Measurements from ENCODE around the gene MAPK8IP1. TPM values are rescaled to one million over a fixed set of nuclear protein-coding genes. Genes with fewer than 3 reads are reported as not detected.
"Not testable (repeated sequence)": the region's sequence is repeated elsewhere in the genome, so short reads cannot be mapped to it uniquely, and the experiment has no call there.

The MAPK8IP1 gene
- total RNA-seq, 4 donors from 2014 or later: 4.6 to 6.5 (median 5.4) TPM

GRCh38 chr11:45901626-45902025, 16.2 kb downstream of the MAPK8IP1 start:
- TF ChIP-seq CTCF (IDR thresholded peaks at IDR 0.05): no peak
- no peak overlapping the region for H3K4me3 ChIP-seq (ENCODE audit: low read depth, poor library complexity, severe bottlenecking)
- intact Hi-C loops (cut with DNase I; ENCODE audit: low total_unique reads): no loop called here
- DNase-seq (ENCODE audit: low spot score in 2 of 2): no peak
- 25 to 69% methylated on average over 2 to 6 of the region's 6 CpGs for WGBS, 2 donors

DNA sequence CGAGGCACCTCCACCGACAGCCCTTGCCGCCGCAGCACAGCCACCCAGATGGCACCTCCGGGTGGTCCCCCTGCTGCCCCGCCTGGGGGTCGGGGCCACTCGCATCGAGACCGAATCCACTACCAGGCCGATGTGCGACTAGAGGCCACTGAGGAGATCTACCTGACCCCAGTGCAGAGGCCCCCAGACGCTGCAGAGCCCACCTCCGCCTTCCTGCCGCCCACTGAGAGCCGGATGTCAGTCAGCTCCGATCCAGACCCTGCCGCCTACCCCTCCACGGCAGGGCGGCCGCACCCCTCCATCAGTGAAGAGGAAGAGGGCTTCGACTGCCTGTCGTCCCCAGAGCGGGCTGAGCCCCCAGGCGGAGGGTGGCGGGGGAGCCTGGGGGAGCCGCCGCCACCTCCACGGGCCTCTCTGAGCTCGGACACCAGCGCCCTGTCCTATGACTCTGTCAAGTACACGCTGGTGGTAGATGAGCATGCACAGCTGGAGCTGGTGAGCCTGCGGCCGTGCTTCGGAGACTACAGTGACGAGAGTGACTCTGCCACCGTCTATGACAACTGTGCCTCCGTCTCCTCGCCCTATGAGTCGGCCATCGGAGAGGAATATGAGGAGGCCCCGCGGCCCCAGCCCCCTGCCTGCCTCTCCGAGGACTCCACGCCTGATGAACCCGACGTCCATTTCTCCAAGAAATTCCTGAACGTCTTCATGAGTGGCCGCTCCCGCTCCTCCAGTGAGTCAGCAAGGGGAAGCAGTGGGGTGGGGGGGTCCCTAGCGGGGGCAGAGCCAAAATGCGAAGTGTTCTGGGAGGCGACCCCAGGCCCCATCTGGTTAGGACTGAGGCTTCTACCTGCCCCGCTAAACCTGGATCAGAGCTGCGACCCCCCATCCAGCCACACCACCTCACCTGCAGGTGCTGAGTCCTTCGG, 17.3 kb downstream of the MAPK8IP1 start:
- intact Hi-C loops (cut with DNase I; ENCODE audit: low total_unique reads): no loop called here
- no peak for DNase-seq (ENCODE audit: low spot score in 2 of 2)
- TF ChIP-seq CTCF (IDR thresholded peaks at IDR 0.05): no peak
- no peak for TF ChIP-seq POLR2A (IDR thresholded peaks at IDR 0.05)
- H3K4me3 ChIP-seq (ENCODE audit: low read depth, poor library complexity, severe bottlenecking): no peak overlapping the region
- WGBS, 2 donors: 92 to 94% methylated on average over 54 to 55 of the region's 56 CpGs

DNA sequence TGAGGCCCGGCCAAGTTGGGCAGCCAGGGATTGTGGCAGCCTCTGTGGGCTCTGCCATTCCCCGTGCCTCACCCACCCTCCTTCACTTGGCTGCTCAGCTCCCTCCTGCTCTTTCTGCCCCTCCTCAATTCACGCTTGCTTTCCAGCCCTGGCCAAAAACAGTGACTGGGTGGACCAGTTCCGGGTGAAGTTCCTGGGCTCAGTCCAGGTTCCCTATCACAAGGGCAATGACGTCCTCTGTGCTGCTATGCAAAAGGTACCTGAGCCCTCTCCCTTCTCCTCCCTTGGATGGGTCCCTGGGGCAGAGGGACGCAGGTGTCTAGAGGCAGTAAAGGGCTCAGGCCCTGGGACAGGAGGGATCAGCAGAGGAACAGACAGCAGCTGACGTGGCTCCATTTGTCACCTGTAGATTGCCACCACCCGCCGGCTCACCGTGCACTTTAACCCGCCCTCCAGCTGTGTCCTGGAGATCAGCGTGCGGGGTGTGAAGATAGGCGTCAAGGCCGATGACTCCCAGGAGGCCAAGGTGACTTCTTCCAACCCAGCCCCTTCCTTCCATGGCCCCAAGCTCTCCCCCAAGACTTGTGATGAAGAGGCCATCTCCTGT, 19.0 kb downstream of the MAPK8IP1 start:
- H3K4me3 ChIP-seq (ENCODE audit: low read depth, poor library complexity, severe bottlenecking): no peak overlapping the region
- intact Hi-C loops (cut with DNase I; ENCODE audit: low total_unique reads): no loop called here
- WGBS, 2 donors: 81% methylated on average over 15 of the region's 15 CpGs
- DNase-seq (ENCODE audit: low spot score in 2 of 2): no peak
- TF ChIP-seq POLR2A (IDR thresholded peaks at IDR 0.05) (no peak), CTCF (IDR thresholded peaks at IDR 0.05) (no peak)

GRCh38 chr11:45905095-45905494, 19.6 kb downstream of the MAPK8IP1 start:
- TF ChIP-seq POLR2A (IDR thresholded peaks at IDR 0.05): no peak
- intact Hi-C loops (cut with DNase I; ENCODE audit: low total_unique reads): no loop called here
- DNase-seq (ENCODE audit: low spot score in 2 of 2): no peak
- no peak overlapping the region for H3K4me3 ChIP-seq (ENCODE audit: low read depth, poor library complexity, severe bottlenecking)
- 75 to 84% methylated on average over 19 of the region's 19 CpGs for WGBS, 2 donors

- H3K4me3 ChIP-seq (ENCODE audit: low read depth, poor library complexity, severe bottlenecking); intact Hi-C loops (cut with DNase I; ENCODE audit: low total_unique reads); DNase-seq (ENCODE audit: low spot score in 2 of 2): not testable (repeated sequence)
- 37 to 59% methylated on average over 6 of the region's 6 CpGs for WGBS, 2 donors
These were observed 20.1 kb downstream of the MAPK8IP1 start for GRCh38 chr11:45905576-45905975.

- WGBS, 2 donors: 68 to 71% methylated on average over 19 of the region's 19 CpGs
- DNase-seq (ENCODE audit: low spot score in 2 of 2): no peak
- intact Hi-C loops (cut with DNase I; ENCODE audit: low total_unique reads): no loop called here
- TF ChIP-seq POLR2A (IDR thresholded peaks at IDR 0.05) (no peak), CTCF (IDR thresholded peaks at IDR 0.05) (no peak)
- no peak overlapping the region for H3K4me3 ChIP-seq (ENCODE audit: low read depth, poor library complexity, severe bottlenecking)
These were observed 20.7 kb downstream of the MAPK8IP1 start for GRCh38 chr11:45906096-45906682.

All from lower leg skin (tissue), 4 donors.